Esophagus muscularis mucosa (tissue), 4 donors: ENCODE measurements around the gene RUNX2. TPM values are rescaled to one million over a fixed set of nuclear protein-coding genes. Genes with fewer than 3 reads are reported as not detected.
A peak's percentile ranks its signal among the peaks of the same experiment; 100 is the strongest.

Source experiments
- DNase-seq: peaks from one replicate; pipeline ENCODE4 v3.0.0-alpha.2; 2017; ENCODE audit errors: extremely low spot score
- H3K27ac ChIP-seq, 4 donors: fragments of 200-600 bp; sonication (generic); replicated peaks in 1 of 4; 1 replicate in 3 of 4; 2 replicates in 1 of 4; pipeline ENCODE4 v1.5.1; 2016 to 2019; ENCODE audit warnings: mild to moderate bottlenecking in 1 of 4
- H3K27me3 ChIP-seq, 4 donors: fragments of 200-600 bp; sonication (generic); one replicate each; pipeline versions ENCODE4 v1.5.1 to v1.6.0; 2016 to 2019
- H3K36me3 ChIP-seq, 4 donors: fragments of 200-600 bp; sonication (generic); one replicate each; pipeline ENCODE4 v1.5.1; 2016 to 2019
- H3K4me1 ChIP-seq, 4 donors: fragments of 200-600 bp; sonication (generic); one replicate each; pipeline ENCODE4 v1.5.1; 2016 to 2019
- H3K4me3 ChIP-seq, 4 donors: fragments of 200-600 bp; sonication (generic); 1 replicate in 2 of 4; 2 replicates in 2 of 4; pipeline ENCODE4 v1.5.1; 2016 to 2019; ENCODE audit warnings: mild to moderate bottlenecking in 4 of 4, moderate library complexity in 1 of 4
- H3K9me3 ChIP-seq, 4 donors: fragments of 200-600 bp; sonication (generic); 1 replicate in 3 of 4; 2 replicates in 1 of 4; pipeline ENCODE4 v1.5.1; 2016 to 2019
- EP300 ChIP-seq: sonication (generic); formaldehyde crosslinking; IDR thresholded peaks from one replicate; pipeline ENCODE4 v1.6.1; 2017; ENCODE audit warnings: antibody characterized with exemption
- POLR2A ChIP-seq: fragments of 450-650 bp; IDR thresholded peaks from one replicate; pipeline ENCODE4 v1.6.1; 2017; ENCODE audit warnings: antibody characterized with exemption, moderate library complexity, mild to moderate bottlenecking, low read depth
- POLR2AphosphoS5 ChIP-seq, 2 donors: sonication (generic); formaldehyde crosslinking; IDR thresholded peaks; one replicate each; pipeline ENCODE4 v1.6.1; 2017; ENCODE audit warnings: antibody characterized with exemption in 2 of 2
- WGBS: methylation state at CpG from one replicate; pipeline ENCODE4 v1.1.5; 2018; 5-methylcytosine and 5-hydroxymethylcytosine counted together
- intact Hi-C: fragments of 100-400 bp; cut with DNase I; formaldehyde crosslinking; loops from one replicate; pipeline ENCODE4 v1.15.1; 2023
- total RNA-seq, 4 donors: library from RNA; depleted of rRNA; stranded (reverse); fragments of >200 nt; gene quantifications; one replicate each; pipeline versions ENCODE4 v1.1.0 to v1.2.1, GENCODE V29; 2016
- TF ChIP-seq, protein P1 (sequence below), 3 experiments: fragments of 200-600 bp in 2 of 3; fragments of 450-650 bp in 1 of 3; sonication (generic) in 2 of 3; IDR thresholded peaks; one replicate each; pipeline ENCODE4 v1.5.1; 2017 to 2019; ENCODE audit warnings: antibody characterized with exemption in 3 of 3, mild to moderate bottlenecking in 2 of 3, moderate library complexity in 1 of 3

Gene RUNX2
- total RNA-seq, 4 donors from 2014 or later, result 1.0 to 1.6 (median 1.4) TPM

DNA sequence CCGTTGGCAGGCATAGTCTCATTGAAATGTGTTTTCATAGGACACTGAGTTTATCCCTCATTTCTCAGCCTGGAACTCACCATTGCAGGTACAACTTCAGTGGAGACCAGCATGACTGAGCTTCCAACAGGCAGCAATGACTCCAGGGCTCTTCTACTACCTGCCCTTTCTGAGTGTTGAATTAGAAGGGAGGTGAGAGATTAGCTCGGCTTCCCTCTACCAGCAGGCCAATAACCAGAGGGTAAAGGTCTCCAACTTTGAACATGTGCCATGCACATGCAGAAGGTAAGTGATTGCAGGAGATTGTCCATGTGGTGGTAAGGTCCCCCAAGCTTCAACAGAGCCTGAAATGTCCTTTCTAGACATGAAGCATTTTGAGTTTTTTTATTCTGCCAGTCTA is 283.4 kb downstream of the RUNX2 start:
- TF ChIP-seq, protein P1, sequence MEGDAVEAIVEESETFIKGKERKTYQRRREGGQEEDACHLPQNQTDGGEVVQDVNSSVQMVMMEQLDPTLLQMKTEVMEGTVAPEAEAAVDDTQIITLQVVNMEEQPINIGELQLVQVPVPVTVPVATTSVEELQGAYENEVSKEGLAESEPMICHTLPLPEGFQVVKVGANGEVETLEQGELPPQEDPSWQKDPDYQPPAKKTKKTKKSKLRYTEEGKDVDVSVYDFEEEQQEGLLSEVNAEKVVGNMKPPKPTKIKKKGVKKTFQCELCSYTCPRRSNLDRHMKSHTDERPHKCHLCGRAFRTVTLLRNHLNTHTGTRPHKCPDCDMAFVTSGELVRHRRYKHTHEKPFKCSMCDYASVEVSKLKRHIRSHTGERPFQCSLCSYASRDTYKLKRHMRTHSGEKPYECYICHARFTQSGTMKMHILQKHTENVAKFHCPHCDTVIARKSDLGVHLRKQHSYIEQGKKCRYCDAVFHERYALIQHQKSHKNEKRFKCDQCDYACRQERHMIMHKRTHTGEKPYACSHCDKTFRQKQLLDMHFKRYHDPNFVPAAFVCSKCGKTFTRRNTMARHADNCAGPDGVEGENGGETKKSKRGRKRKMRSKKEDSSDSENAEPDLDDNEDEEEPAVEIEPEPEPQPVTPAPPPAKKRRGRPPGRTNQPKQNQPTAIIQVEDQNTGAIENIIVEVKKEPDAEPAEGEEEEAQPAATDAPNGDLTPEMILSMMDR (IDR thresholded peaks at IDR 0.05), result no peak
- TF ChIP-seq POLR2AphosphoS5 (IDR thresholded peaks at IDR 0.05) (no peak), POLR2A (no peak), EP300 (no peak)
- H3K9me3 ChIP-seq, result no peaks in the 10 kb centered on the region

DNA sequence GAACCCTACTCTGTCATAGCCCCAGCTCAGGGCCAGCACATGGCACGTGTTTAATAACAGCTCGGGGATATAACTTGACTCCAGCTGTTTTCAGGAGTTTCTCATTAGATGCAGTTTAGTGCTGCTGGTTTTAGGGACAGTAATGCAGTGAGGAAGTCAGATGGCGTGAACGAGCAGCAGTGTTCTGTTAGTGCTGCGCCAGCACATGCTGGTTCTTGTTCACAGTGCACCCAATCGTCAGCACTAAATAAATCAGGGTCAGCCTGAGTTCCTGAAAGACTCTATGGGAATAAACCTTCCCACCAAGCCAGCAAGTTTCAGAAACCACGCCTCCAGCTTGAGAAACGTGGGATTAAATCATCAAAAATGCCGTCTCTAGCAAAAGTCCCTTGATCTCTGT is 285.5 kb downstream of the RUNX2 start:
- WGBS, result 24% methylated on average over 9 of the region's 9 CpGs
- H3K27ac ChIP-seq, result no peak overlapping the region

More for the DNA sequence above, 283.4 kb downstream of the RUNX2 start:
- Histone ChIP-seq H3K4me1 (peaks cover 0 to 2% (median 0%) of the 10 kb centered on the region in 4 donors), H3K36me3 (no peaks in the 10 kb centered on the region), H3K27ac (no peak overlapping the region), H3K27me3 (no peaks in the 10 kb centered on the region), H3K4me3 (no peak overlapping the region)
- intact Hi-C loops, result no loop called here
- DNase-seq, result no peak
- 100% methylated on average over 2 of the region's 2 CpGs for WGBS

DNA sequence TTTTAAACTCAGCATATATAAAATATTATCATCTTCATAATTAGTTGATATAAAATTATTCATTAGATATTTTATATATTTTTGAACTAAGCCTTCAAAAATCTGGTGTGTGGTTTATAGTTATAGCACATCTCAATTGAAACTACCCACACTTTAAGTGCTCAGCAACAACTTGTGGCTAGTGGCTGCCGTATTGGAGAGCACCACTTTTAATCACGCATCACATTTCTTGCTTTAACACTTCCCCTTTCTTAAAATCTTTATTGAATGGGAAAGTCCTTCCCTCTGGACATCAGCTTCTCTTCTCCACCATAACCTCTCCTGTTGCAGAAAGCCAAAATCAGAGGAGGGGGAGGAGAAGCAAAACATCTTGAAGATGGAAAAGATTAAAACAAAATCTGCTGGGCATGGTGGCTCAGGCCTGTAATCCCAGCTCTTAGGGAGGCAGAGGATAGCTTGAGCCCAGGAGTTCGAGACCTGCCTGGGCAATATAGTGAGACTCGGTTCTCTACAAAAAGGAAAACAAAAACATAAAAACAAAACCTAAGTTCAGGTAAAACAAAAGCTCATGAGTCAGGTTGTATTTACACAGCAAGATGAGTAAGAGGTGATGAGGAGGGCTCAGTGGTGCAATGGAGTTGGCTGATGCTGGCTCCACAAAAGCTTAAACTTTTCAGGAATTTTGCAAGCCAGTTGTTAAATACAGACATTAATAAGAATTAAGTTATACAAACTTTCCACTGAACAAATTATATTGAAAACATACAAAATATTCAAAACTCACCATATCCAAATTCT is 286.6 kb downstream of the RUNX2 start:
- Histone ChIP-seq H3K27ac (no peak overlapping the region), H3K4me3 (no peak overlapping the region), H3K27me3 (no peaks in the 10 kb centered on the region), H3K9me3 (no peaks in the 10 kb centered on the region), H3K36me3 (no peaks in the 10 kb centered on the region), H3K4me1 (peaks cover 0 to 2% (median 0%) of the 10 kb centered on the region in 4 donors)
- DNase-seq, result peak; percentile 1
- intact Hi-C loops, result no loop called here
- TF ChIP-seq POLR2AphosphoS5 (IDR thresholded peaks at IDR 0.05) (no peak), EP300 (no peak), POLR2A (no peak)
- TF ChIP-seq, protein P1 (IDR thresholded peaks at IDR 0.05), result no peak
- 75% methylated on average over 4 of the region's 4 CpGs for WGBS

More for the DNA sequence above, 285.5 kb downstream of the RUNX2 start:
- peak; percentile 47 for DNase-seq
- Histone ChIP-seq H3K4me3 (no peak overlapping the region), H3K4me1 (peaks cover 0 to 2% (median 0%) of the 10 kb centered on the region in 4 donors), H3K36me3 (no peaks in the 10 kb centered on the region), H3K27me3 (no peaks in the 10 kb centered on the region), H3K9me3 (no peaks in the 10 kb centered on the region)
- TF ChIP-seq POLR2AphosphoS5 (IDR thresholded peaks at IDR 0.05) (peak in 1 of 2 donors; percentile 36), EP300 (no peak), POLR2A (no peak)
- TF ChIP-seq, protein P1 (IDR thresholded peaks at IDR 0.05), result no peak
- intact Hi-C loops, result no loop called here

DNA sequence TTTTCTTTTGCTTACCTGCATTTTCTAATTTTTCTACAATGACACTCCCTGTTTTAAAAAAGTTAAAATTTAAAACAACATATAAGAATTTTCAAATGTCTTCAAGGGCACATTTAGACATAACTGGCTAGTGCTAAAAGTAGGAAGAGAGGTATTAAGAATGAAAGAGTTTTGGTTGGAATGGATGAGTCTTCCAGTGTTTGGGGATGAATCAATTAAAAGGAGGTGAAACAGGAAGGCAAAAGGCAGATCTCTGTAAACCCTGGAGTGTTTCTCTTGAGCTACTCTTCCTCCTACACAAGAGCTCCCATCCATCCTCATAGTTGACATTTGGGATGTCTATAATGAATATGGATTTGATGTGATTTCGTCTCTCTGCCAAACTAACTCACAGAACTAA is 288.1 kb downstream of the RUNX2 start:
- H3K4me3 ChIP-seq, result no peak overlapping the region
- DNase-seq, result no peak
- H3K4me1 ChIP-seq, result peaks cover 0 to 2% (median 0%) of the 10 kb centered on the region in 4 donors
- WGBS, result 63% methylated on average over 1 of the region's 1 CpG
- no peaks in the 10 kb centered on the region for H3K36me3 ChIP-seq
- H3K27ac ChIP-seq, result no peak overlapping the region
- intact Hi-C loops, result no loop called here
- H3K27me3 ChIP-seq, result no peaks in the 10 kb centered on the region
- no peak for TF ChIP-seq POLR2A
- TF ChIP-seq, protein P1 (IDR thresholded peaks at IDR 0.05), result no peak
- no peak for TF ChIP-seq EP300
- TF ChIP-seq POLR2AphosphoS5 (IDR thresholded peaks at IDR 0.05), result no peak
- no peaks in the 10 kb centered on the region for H3K9me3 ChIP-seq
